Esophagus squamous epithelium (tissue), 5 donors: Measurements from ENCODE around the gene INTS1. TPM values are rescaled to one million over a fixed set of nuclear protein-coding genes. Genes with fewer than 3 reads are reported as not detected.

Experiments used
- DNase-seq: peaks from one replicate; lab custom pipeline; 2025; lab: John Stamatoyannopoulos, UW
- H3K27ac ChIP-seq, 4 donors: fragments of 200-600 bp; sonication (generic); one replicate each; pipeline ENCODE4 v1.5.1; 2016 to 2019; ENCODE audit warnings: mild to moderate bottlenecking in 1 of 4
- H3K27me3 ChIP-seq, 4 donors: fragments of 200-600 bp; sonication (generic); 1 replicate in 3 of 4; 2 replicates in 1 of 4; pipeline versions ENCODE4 v1.5.1 to v1.6.0; 2017 to 2021; ENCODE audit warnings: antibody characterized with exemption in 1 of 4
- H3K36me3 ChIP-seq, 3 donors: fragments of 200-600 bp; sonication (generic); one replicate each; pipeline ENCODE4 v1.5.1; 2016 to 2019
- H3K4me1 ChIP-seq, 3 donors: fragments of 200-600 bp; sonication (generic); one replicate each; pipeline ENCODE4 v1.5.1; 2017 to 2019
- H3K4me3 ChIP-seq, 4 donors: fragments of 200-600 bp; sonication (generic); 1 replicate in 3 of 4; 2 replicates in 1 of 4; pipeline ENCODE4 v1.5.1; 2016 to 2019; ENCODE audit warnings: mild to moderate bottlenecking in 2 of 4, moderate library complexity in 1 of 4
- H3K9me3 ChIP-seq, 3 donors: fragments of 200-600 bp; sonication (generic); one replicate each; pipeline ENCODE4 v1.5.1; 2016 to 2019
- POLR2A ChIP-seq, 4 donors: fragments of 450-650 bp; IDR thresholded peaks; one replicate each; pipeline ENCODE4 v1.6.1; 2017; ENCODE audit warnings: antibody characterized with exemption in 4 of 4, mild to moderate bottlenecking in 4 of 4, moderate library complexity in 3 of 4
- WGBS, 2 donors: methylation state at CpG; one replicate each; pipeline ENCODE4 v1.1.5; 2018; 5-methylcytosine and 5-hydroxymethylcytosine counted together
- intact Hi-C: fragments of 100-400 bp; cut with DNase I; formaldehyde crosslinking; loops from one replicate; pipeline ENCODE4 v1.15.0; 2022
- total RNA-seq, 4 donors: library from RNA; depleted of rRNA; stranded (reverse); fragments of >200 nt; gene quantifications; one replicate each; pipeline ENCODE4 v1.1.0, GENCODE V29; 2016
- TF ChIP-seq, protein P1 (sequence below), 6 experiments: fragments of 450-650 bp in 4 of 6; fragments of 200-600 bp in 2 of 6; sonication (generic) in 2 of 6; IDR thresholded peaks; one replicate each; pipeline ENCODE4 v1.5.1; 2016 to 2019; ENCODE audit warnings: antibody characterized with exemption in 6 of 6, mild to moderate bottlenecking in 4 of 6, moderate library complexity in 4 of 6
- donor health status: DM: yes; HTN: yes; CAD: no.

INTS1 gene
- total RNA-seq, 4 donors from 2014 or later: 27.8 to 45.3 (median 36.6) TPM

- H3K27me3 ChIP-seq: no peaks in the 10 kb centered on the region
- H3K36me3 ChIP-seq: peaks cover 46 to 97% (median 52%) of the 10 kb centered on the region in 3 donors
- H3K4me3 ChIP-seq: no peak overlapping the region
- intact Hi-C loops: loop anchor here (10.0 kb wide), 1 partner anchor 251 kb away; no protein-coding TSS in a partner anchor
- TF ChIP-seq, protein P1, sequence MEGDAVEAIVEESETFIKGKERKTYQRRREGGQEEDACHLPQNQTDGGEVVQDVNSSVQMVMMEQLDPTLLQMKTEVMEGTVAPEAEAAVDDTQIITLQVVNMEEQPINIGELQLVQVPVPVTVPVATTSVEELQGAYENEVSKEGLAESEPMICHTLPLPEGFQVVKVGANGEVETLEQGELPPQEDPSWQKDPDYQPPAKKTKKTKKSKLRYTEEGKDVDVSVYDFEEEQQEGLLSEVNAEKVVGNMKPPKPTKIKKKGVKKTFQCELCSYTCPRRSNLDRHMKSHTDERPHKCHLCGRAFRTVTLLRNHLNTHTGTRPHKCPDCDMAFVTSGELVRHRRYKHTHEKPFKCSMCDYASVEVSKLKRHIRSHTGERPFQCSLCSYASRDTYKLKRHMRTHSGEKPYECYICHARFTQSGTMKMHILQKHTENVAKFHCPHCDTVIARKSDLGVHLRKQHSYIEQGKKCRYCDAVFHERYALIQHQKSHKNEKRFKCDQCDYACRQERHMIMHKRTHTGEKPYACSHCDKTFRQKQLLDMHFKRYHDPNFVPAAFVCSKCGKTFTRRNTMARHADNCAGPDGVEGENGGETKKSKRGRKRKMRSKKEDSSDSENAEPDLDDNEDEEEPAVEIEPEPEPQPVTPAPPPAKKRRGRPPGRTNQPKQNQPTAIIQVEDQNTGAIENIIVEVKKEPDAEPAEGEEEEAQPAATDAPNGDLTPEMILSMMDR (IDR thresholded peaks at IDR 0.05): no peak
- TF ChIP-seq POLR2A (IDR thresholded peaks at IDR 0.05): no peak
- H3K4me1 ChIP-seq: peaks cover 12 to 18% (median 13%) of the 10 kb centered on the region in 3 donors
- H3K9me3 ChIP-seq: no peaks in the 10 kb centered on the region
- DNase-seq: no peak
- WGBS, 2 donors: 87% methylated on average over 6 to 9 of the region's 17 CpGs
- H3K27ac ChIP-seq: no peak overlapping the region
These were observed 28.8 kb downstream of the INTS1 start for GRCh38 chr7:1475393-1475792.

GRCh38 chr7:1474736-1475135 is 29.5 kb downstream of the INTS1 start:
- Histone ChIP-seq H3K4me3 (no peak overlapping the region), H3K27ac (peak overlapping the region; percentile 10 to 71 (median 66)), H3K4me1 (peaks cover 12 to 18% (median 13%) of the 10 kb centered on the region in 3 donors), H3K27me3 (no peaks in the 10 kb centered on the region), H3K9me3 (no peaks in the 10 kb centered on the region), H3K36me3 (peaks cover 45 to 97% (median 54%) of the 10 kb centered on the region in 3 donors)
- intact Hi-C loops: loop anchor here (5.0 to 10.0 kb wide), 2 partner anchors 42 to 250 kb away; no protein-coding TSS in a partner anchor
- WGBS, 2 donors: 61 to 80% methylated on average over 1 to 12 of the region's 24 CpGs
- no peak for DNase-seq
- TF ChIP-seq, protein P1 (IDR thresholded peaks at IDR 0.05): no peak
- no peak for TF ChIP-seq POLR2A (IDR thresholded peaks at IDR 0.05)

DNA sequence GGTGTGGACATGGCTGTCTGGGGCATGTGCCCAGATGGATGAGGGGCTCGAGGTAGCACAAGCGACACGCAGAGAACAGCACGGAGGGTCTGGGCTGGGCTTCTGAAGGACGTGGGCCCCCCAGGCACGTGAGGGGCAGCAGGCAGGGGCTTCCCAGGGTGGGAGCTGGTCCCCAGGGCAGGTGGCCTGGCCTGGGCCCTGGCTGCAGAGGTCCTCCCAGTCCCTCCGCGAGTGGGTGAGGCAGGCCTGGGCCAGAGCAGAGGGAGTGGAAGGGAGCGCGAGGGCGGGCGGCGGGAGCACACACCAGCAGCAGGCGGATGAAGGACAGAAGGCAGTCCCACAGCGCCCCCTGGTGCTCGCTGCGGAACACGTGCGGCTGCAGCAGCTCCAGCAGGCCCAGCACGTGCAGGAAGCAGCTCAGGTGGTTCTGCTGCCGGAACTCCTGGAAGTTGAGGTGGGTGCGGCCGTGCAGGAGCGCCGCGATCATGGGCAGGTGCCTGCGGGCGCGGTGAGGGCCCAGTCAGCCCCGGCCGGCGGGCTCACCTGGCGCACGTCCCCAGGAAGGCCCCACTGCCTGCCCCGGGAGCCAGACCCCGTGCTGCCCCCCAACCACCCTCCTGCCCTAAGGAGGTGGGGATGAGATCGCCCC is 30.2 kb downstream of the INTS1 start:
- peak overlapping the region; percentile 10 to 71 (median 66) for H3K27ac ChIP-seq
- 1 to 80% methylated on average over 6 to 19 of the region's 37 CpGs for WGBS, 2 donors

DNA sequence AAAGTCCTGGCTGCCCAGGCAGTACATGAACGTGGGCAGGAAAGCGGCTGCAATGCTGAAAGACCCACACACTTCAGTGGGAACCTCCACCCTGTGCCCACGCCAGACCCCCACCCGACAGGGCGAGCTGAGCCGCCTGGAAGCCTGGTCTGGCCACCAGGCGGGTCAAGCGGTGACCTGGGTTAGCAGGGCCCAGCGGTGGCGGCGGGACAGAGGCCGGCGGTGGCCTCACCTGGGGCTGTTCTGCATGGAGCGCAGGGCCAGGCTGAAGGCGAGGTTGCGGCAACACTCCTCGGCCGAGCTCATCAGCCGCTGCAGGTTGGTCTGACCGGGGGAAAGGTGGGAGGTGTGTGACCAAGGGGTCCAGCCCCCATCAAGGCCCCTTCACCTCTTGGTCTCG is 33.3 kb downstream of the INTS1 start:
- H3K4me1 ChIP-seq: peaks cover 23 to 34% (median 25%) of the 10 kb centered on the region in 3 donors
- no peaks in the 10 kb centered on the region for H3K27me3 ChIP-seq
- intact Hi-C loops: loop anchor here (5.0 to 10.0 kb wide), 2 partner anchors 39 to 246 kb away; no protein-coding TSS in a partner anchor
- TF ChIP-seq, protein P1 (IDR thresholded peaks at IDR 0.05): no peak
- no peak for TF ChIP-seq POLR2A (IDR thresholded peaks at IDR 0.05)
- no peak overlapping the region for H3K27ac ChIP-seq
- no peaks in the 10 kb centered on the region for H3K9me3 ChIP-seq
- H3K4me3 ChIP-seq: no peak overlapping the region
- H3K36me3 ChIP-seq: peaks cover 27 to 69% (median 42%) of the 10 kb centered on the region in 3 donors
- WGBS, 2 donors: 100% methylated on average over 3 of the region's 21 CpGs; no CpG with 5 or more reads in 1 of the 2 donors
- DNase-seq: no peak

More for the DNA sequence above, 30.2 kb downstream of the INTS1 start:
- peak; percentile 26 for DNase-seq
- H3K9me3 ChIP-seq: no peaks in the 10 kb centered on the region
- no peak for TF ChIP-seq POLR2A (IDR thresholded peaks at IDR 0.05)
- TF ChIP-seq, protein P1 (IDR thresholded peaks at IDR 0.05): peak; percentile 84 to 99 (median 93)
- H3K4me3 ChIP-seq: no peak overlapping the region
- peaks cover 12 to 18% (median 13%) of the 10 kb centered on the region in 3 donors for H3K4me1 ChIP-seq
- peaks cover 38 to 97% (median 56%) of the 10 kb centered on the region in 3 donors for H3K36me3 ChIP-seq
- intact Hi-C loops: loop anchor here (5.0 to 10.0 kb wide), 2 partner anchors 42 to 249 kb away; no protein-coding TSS in a partner anchor
- no peaks in the 10 kb centered on the region for H3K27me3 ChIP-seq
